Measurements from ENCODE around the gene ZNF609.

DNA sequence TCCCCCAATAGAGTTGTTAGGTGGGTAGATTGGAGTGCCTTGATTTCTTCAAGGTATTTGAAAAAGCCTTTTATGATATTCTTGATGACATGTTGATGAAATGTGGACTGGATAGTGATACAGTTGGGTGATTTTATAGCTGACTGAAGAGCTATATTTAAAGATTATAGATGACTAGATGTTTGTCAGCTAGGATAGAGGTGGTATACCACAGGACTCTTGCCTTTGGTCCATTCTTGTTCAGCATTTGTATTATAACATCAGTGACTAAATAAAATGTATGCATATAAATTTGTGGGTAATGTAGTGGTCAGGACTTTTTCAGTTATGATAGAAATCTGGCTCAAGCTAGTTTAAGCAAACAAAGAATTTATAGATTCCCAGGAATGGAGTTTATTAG lies 143.9 kb downstream of the ZNF609 start:
- TF ChIP-seq POLR2A (IDR thresholded peaks at IDR 0.05) (no peak), EP300 (IDR thresholded peaks at IDR 0.05) (no peak)
- TF ChIP-seq, protein P1, sequence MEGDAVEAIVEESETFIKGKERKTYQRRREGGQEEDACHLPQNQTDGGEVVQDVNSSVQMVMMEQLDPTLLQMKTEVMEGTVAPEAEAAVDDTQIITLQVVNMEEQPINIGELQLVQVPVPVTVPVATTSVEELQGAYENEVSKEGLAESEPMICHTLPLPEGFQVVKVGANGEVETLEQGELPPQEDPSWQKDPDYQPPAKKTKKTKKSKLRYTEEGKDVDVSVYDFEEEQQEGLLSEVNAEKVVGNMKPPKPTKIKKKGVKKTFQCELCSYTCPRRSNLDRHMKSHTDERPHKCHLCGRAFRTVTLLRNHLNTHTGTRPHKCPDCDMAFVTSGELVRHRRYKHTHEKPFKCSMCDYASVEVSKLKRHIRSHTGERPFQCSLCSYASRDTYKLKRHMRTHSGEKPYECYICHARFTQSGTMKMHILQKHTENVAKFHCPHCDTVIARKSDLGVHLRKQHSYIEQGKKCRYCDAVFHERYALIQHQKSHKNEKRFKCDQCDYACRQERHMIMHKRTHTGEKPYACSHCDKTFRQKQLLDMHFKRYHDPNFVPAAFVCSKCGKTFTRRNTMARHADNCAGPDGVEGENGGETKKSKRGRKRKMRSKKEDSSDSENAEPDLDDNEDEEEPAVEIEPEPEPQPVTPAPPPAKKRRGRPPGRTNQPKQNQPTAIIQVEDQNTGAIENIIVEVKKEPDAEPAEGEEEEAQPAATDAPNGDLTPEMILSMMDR (IDR thresholded peaks at IDR 0.05), result no peak

Data from gastroesophageal sphincter (tissue), 3 donors.